ENCODE measurements around the gene CHMP1A.
"Not testable (repeated sequence)": the region's sequence is repeated elsewhere in the genome, so short reads cannot be mapped to it uniquely, and the experiment has no call there.

DNA sequence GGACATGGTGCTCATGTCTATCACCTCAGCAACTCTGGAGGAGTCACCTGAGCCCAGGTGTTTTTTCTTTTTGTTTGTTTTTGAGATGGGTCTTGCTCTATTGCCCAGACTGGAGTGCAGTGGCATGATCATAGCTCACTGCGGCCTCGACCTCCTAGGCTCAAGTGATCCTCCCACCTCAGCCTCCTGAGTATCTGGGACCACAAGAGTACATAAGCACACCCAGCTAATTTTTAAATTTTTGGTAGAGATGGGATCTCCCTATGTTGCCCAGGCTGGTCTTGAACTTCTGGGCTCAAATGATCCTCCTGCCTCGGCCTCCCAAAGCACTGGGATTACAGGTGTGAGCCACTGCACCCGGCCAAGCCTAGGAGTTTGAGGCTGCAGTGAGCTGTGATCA lies 32.1 kb upstream of the CHMP1A start:
- TF ChIP-seq EZH2phosphoT487 (IDR thresholded peaks at IDR 0.05; ENCODE audit: insufficient read depth, low read depth); EZH2 (IDR thresholded peaks at IDR 0.05; ENCODE audit: insufficient read depth, poor library complexity, severe bottlenecking): not testable (repeated sequence)
